ENCODE results near the gene MRPL36. TPM values are rescaled to one million over a fixed set of nuclear protein-coding genes. Genes with fewer than 3 reads are reported as not detected.

The MRPL36 gene
- total RNA-seq, 1 donor from 2014 or later = 57.4 TPM

DNA sequence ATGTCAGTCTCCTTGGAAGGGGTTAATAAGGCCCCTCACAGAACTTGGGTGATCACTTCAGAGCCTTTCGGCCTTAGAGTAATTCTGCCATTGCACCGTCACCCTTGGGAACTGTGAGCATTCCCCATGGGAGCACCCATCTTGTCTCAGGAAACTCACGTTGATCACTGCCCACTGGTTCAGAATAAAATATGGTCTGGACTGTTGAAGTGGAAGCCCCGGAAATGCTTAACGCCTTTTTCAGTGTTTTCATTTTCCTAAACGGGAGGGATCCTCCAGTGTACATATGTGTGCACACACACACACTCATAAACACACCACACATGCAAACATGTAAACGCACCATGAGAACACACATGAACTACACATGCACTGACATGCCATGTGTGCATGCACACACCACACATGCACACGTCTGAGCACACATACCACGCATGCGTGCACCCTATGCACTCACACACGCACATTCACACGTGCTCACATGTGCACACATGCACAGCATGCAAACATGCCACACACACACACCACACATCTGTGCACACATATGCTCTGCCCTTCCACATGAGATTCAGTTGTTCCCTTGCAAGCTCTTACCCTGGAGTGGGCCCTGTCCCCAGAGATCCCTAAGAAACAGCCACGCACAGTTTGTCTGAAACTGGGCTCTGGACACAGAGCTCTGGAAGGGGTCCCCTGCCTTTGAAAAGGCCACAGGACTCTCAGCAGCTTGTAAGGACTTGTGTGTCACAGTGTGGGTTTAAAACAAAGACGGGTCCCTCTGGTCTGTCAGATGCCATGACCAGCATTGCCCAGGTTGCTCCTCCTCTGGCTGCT, 17.0 kb downstream of the MRPL36 start:
- no peak for DNase-seq
- no peak overlapping the region for H3K27ac ChIP-seq (replicated peaks)
- no peaks in the 10 kb centered on the region for H3K36me3 ChIP-seq
- peaks cover 8% of the 10 kb centered on the region for H3K4me1 ChIP-seq
- peaks cover 16% of the 10 kb centered on the region for H3K27me3 ChIP-seq (ENCODE audit: low read depth)
- H3K9me3 ChIP-seq (replicated peaks) = no peaks in the 10 kb centered on the region
- no peak for TF ChIP-seq CTCF (IDR thresholded peaks at IDR 0.05; ENCODE audit: borderline replicate concordance)
- intact Hi-C loops (cut with micrococcal nuclease) = no loop called here
- H3K4me3 ChIP-seq = no peak overlapping the region

DNA sequence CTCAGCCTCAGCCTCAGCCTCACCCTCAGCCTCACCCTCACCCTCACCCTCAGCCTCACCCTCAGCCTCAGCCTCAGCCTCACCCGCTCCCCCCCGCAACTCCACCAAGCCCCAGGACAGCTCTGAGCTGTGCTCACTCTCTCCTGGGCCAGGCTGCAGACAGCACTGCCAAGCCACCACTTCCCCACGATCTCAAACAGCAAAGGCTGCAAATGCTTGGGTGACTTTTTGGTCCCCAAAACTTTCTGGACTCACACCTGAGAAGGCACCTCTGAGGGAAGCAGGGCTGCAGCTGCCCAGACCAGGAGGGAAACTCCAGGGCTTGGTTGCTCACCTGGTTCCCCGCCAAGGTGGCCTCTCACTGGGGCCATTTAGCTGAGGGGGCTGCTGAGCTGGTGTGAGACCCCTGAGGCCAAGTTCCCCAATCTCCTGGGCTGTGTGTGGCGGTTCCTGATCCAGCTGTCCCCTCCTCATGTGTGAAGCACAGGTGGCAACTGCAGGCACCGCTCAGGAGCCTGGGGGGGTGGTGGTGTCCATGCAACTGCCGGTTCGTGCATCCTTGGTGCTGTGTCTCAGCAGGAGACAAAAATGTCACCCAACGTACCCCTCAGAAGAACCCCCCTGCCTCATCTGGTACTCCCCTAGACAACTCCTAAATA, 17.8 kb downstream of the MRPL36 start:
- no peak overlapping the region for H3K4me3 ChIP-seq
- intact Hi-C loops (cut with micrococcal nuclease) = no loop called here
- DNase-seq = no peak
- TF ChIP-seq CTCF (IDR thresholded peaks at IDR 0.05; ENCODE audit: borderline replicate concordance) = no peak
- H3K9me3 ChIP-seq (replicated peaks) = no peaks in the 10 kb centered on the region
- peaks cover 15% of the 10 kb centered on the region for H3K27me3 ChIP-seq (ENCODE audit: low read depth)
- no peak overlapping the region for H3K27ac ChIP-seq (replicated peaks)
- peaks cover 8% of the 10 kb centered on the region for H3K4me1 ChIP-seq
- no peaks in the 10 kb centered on the region for H3K36me3 ChIP-seq

GRCh38 chr5:1781107-1781506, 18.5 kb downstream of the MRPL36 start:
- no peak for DNase-seq
- TF ChIP-seq CTCF (IDR thresholded peaks at IDR 0.05; ENCODE audit: borderline replicate concordance) = no peak
- Histone ChIP-seq H3K36me3 (no peaks in the 10 kb centered on the region), H3K27me3 (ENCODE audit: low read depth) (peaks cover 15% of the 10 kb centered on the region), H3K4me1 (peaks cover 8% of the 10 kb centered on the region), H3K4me3 (no peak overlapping the region), H3K27ac (replicated peaks) (no peak overlapping the region), H3K9me3 (replicated peaks) (no peaks in the 10 kb centered on the region)
- intact Hi-C loops (cut with micrococcal nuclease) = no loop called here

DNA sequence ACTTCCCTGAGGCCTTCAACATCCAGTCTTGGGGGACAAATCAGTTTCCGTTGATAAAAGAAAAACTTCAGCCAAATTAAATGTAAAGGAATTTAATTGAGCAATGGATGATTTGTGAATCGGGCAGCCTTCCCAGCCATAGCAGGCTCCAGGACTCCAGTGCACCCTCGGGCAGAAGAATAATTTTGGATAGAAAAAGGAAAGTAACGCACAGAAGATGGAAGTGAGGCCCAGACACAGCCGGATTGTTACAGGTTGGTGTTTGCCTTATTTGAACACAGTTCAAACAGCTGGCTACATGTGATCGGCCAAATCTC, 19.1 kb downstream of the MRPL36 start:
- no peak for TF ChIP-seq CTCF (IDR thresholded peaks at IDR 0.05; ENCODE audit: borderline replicate concordance)
- Histone ChIP-seq H3K27ac (replicated peaks) (no peak overlapping the region), H3K36me3 (no peaks in the 10 kb centered on the region), H3K4me3 (no peak overlapping the region), H3K9me3 (replicated peaks) (no peaks in the 10 kb centered on the region), H3K27me3 (ENCODE audit: low read depth) (peaks cover 15% of the 10 kb centered on the region), H3K4me1 (peaks cover 8% of the 10 kb centered on the region)
- no peak for DNase-seq
- intact Hi-C loops (cut with micrococcal nuclease) = no loop called here

DNA sequence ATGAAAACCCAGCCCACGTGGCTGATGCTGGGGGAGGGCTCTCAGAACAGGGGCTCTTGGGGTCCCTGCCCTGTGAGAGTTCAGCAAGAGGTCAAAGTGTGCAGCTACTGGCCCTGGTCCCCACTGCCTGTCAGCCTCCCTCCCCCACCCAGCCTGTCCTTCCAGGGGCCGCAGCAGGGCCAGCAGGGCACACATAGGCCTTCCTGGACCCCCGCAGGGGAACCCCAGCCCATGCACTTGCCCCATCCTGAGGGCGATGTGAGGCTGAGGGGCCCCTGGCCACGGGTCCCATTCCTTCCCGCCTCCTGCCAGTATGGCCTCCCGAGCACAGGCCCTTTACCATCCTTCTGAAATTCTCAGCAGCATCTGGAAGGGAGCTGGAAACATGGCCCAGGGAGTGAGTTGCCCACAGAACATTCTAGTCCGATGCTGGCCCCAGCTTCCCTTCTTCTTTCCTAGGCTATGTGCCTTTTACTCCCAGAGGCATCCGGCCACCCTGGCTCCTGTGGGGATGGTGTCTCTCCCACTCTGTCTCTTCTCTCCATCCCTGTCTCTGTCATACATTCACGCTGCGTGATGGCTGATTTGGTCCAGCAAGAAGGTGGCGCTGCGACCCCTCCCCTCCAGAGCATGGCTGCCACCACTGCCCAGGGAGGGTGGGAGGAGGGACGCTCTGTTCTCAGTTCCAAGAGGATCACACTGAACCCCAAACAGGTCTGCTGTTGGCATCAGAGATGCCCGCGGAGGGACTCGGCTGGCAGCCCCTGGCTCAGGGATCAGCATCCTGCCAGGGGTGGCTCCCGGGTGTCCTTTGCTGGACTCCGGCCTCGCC, 19.6 kb downstream of the MRPL36 start:
- Histone ChIP-seq H3K4me1 (peaks cover 8% of the 10 kb centered on the region), H3K27me3 (ENCODE audit: low read depth) (peaks cover 13% of the 10 kb centered on the region), H3K4me3 (no peak overlapping the region), H3K9me3 (replicated peaks) (no peaks in the 10 kb centered on the region), H3K36me3 (no peaks in the 10 kb centered on the region), H3K27ac (replicated peaks) (no peak overlapping the region)
- intact Hi-C loops (cut with micrococcal nuclease) = no loop called here
- TF ChIP-seq CTCF (IDR thresholded peaks at IDR 0.05; ENCODE audit: borderline replicate concordance) = no peak
- DNase-seq = no peak

Data from left ventricle myocardium inferior (tissue), 1 donor.